ENCODE measurements around the gene ZNF618.

GRCh38 chr9:113872485-113873143 lies 3.5 kb upstream of the ZNF618 start:
- no peak for TF ChIP-seq EZH2 (IDR thresholded peaks at IDR 0.05; ENCODE audit: borderline replicate concordance)
- TF ChIP-seq CTCF (IDR thresholded peaks at IDR 0.05; ENCODE audit: poor library complexity), result no peak
- TF ChIP-seq EZH2phosphoT487 (IDR thresholded peaks at IDR 0.05; ENCODE audit: low read depth, severe bottlenecking, unreplicated experiment), result no peak
